PFSK-1 (cell line): Measurements from ENCODE around the gene HTR1B. TPM values are rescaled to one million over a fixed set of nuclear protein-coding genes. Genes with fewer than 3 reads are reported as not detected.

Source experiments
- FOXP2 ChIP-seq: optimal IDR thresholded peaks from 2 replicates; pipeline ENCODE3; 2011; ENCODE audit warnings: borderline replicate concordance, control low read depth, inconsistent platforms; ENCODE audit not compliant: insufficient read depth; ENCODE audit errors: extremely low read length, extremely low read depth
- POLR2AphosphoS5 ChIP-seq: IDR thresholded peaks from 2 replicates; pipeline ENCODE4 v1.6.1; 2012; ENCODE audit warnings: low read depth, mild to moderate bottlenecking, control low read depth, low read length, moderate library complexity
- SIN3A ChIP-seq: IDR thresholded peaks from 2 replicates; pipeline ENCODE4 v1.6.1; 2012; ENCODE audit warnings: mild to moderate bottlenecking, low read length, moderate library complexity, borderline replicate concordance; ENCODE audit not compliant: insufficient read depth
- TAF1 ChIP-seq: IDR thresholded peaks from 2 replicates; pipeline ENCODE4 v1.6.1; 2012; ENCODE audit warnings: low read length, control low read depth, borderline replicate concordance; ENCODE audit not compliant: insufficient read depth
- polyA plus RNA-seq: library from polyadenylated mRNA; unstranded; fragments of >200 nt; gene quantifications from one replicate; pipeline ENCODE4 v1.2.1, GENCODE V29; 2012; ENCODE audit warnings: low read depth, missing spikeins; ENCODE audit not compliant: insufficient read length
- TF ChIP-seq, protein P1 (sequence below), 2 experiments: IDR thresholded peaks; 2 replicates each; pipeline versions ENCODE4 v1.6.1 to v1.8.0; 2011 to 2012; ENCODE audit warnings: low read depth in 2 of 2, low read length in 2 of 2, control low read depth in 1 of 2, inconsistent platforms in 1 of 2, mild to moderate bottlenecking in 1 of 2, moderate library complexity in 1 of 2; ENCODE audit not compliant: insufficient read depth in 1 of 2

Gene HTR1B, protein sequence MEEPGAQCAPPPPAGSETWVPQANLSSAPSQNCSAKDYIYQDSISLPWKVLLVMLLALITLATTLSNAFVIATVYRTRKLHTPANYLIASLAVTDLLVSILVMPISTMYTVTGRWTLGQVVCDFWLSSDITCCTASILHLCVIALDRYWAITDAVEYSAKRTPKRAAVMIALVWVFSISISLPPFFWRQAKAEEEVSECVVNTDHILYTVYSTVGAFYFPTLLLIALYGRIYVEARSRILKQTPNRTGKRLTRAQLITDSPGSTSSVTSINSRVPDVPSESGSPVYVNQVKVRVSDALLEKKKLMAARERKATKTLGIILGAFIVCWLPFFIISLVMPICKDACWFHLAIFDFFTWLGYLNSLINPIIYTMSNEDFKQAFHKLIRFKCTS
- polyA plus RNA-seq: not detected

DNA sequence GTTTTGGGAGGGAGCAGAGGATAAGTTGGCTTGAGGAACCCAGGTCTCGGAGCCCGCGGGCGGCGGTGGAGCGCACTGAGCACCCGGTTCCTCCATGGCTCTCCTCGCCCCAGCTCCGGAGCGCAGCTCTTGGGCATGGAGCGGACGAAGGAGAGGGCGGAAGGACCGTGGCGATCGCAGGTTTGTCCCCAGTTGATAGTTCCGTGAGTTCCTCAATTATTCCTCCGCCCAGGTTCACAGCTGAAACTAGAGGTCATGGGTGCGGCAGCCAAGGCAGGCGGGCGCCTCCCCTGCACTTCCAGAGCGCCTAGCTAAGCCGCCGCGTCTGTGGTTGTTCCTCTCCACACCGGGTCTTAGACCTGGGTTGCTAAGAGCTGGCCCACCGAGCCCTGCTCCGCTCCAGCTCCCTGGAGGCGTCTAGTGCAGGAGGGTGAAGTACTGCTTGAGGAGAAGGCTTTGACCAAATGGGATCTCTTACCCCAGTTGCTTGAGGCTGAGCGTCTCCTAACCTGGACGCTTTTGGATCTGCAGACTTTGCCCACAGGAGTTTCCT, at the start of gene HTR1B:
TSS of gene HTR1B (minus strand) at position 184 of the 553 bp plus-strand sequence. CDS start at position 96, 88 bp downstream.
- no peak for TF ChIP-seq TAF1

DNA sequence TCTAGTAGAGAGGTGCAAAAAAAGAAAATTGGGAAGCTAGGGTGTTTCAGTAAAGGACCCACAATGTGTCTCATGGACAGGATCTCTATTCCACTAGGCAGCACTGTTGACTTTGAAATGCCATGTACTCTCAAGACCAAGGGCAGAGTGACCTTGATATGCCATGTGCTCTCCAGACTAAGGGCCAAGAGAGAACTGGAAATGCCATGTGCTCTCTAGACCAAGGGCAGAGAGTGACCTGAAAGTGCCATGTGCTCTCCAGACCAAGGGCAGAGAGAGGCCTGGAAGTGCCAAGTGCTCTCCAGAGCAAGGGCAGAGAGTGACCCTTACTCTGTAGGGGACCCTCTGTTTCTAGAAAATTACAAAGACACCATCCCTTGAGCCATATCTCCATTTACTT, 49.3 kb upstream of the HTR1B start:
- TF ChIP-seq TAF1 (no peak), SIN3A (no peak), FOXP2 (no peak), POLR2AphosphoS5 (no peak)
- TF ChIP-seq, protein P1, sequence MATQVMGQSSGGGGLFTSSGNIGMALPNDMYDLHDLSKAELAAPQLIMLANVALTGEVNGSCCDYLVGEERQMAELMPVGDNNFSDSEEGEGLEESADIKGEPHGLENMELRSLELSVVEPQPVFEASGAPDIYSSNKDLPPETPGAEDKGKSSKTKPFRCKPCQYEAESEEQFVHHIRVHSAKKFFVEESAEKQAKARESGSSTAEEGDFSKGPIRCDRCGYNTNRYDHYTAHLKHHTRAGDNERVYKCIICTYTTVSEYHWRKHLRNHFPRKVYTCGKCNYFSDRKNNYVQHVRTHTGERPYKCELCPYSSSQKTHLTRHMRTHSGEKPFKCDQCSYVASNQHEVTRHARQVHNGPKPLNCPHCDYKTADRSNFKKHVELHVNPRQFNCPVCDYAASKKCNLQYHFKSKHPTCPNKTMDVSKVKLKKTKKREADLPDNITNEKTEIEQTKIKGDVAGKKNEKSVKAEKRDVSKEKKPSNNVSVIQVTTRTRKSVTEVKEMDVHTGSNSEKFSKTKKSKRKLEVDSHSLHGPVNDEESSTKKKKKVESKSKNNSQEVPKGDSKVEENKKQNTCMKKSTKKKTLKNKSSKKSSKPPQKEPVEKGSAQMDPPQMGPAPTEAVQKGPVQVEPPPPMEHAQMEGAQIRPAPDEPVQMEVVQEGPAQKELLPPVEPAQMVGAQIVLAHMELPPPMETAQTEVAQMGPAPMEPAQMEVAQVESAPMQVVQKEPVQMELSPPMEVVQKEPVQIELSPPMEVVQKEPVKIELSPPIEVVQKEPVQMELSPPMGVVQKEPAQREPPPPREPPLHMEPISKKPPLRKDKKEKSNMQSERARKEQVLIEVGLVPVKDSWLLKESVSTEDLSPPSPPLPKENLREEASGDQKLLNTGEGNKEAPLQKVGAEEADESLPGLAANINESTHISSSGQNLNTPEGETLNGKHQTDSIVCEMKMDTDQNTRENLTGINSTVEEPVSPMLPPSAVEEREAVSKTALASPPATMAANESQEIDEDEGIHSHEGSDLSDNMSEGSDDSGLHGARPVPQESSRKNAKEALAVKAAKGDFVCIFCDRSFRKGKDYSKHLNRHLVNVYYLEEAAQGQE (IDR thresholded peaks at IDR 0.05; ENCODE audit: insufficient read depth in 1 of 2, low read depth in 2 of 2, low read length in 2 of 2): no peak

DNA sequence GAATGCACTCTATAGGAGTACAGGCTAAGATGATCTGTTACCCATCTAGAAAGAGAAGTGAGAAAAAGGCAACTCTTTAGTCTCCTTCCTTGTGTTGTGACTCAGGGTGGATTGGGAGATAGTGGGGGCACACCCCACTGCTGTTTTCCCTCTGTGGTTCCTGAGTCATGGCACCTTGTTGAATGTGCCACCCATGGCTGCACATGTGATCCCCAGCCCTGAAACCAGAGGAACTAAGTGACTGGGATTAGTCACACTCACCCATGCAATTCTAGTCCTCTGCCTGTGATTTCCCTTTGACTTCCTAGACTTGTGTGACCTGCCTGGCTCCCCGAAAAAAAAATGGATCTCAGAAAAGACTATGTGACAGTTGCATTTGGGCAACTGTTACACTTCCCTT, 48.6 kb upstream of the HTR1B start:
- TF ChIP-seq, protein P1 (IDR thresholded peaks at IDR 0.05; ENCODE audit: insufficient read depth in 1 of 2, low read depth in 2 of 2, low read length in 2 of 2): no peak
- no peak for TF ChIP-seq POLR2AphosphoS5
- no peak for TF ChIP-seq TAF1
- TF ChIP-seq FOXP2: no peak
- TF ChIP-seq SIN3A: no peak

DNA sequence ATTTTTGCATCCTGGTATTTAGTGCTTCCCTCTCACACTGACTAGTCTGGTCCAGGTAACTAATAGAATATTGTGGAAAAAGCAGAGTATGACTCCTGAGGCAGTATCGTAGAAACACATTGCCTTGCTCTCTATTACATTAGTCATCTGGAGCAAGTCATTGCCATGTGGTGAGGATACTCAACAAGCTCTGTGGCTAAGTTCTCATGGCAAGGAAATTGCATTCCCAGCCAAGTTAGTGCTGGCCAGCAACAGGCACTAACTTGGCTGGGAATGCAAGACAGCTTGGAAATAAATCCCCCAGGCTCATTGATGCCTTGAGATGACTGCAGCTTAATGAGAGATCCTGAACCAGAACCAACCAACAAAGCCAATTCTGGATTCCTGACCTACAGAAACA, 39.7 kb upstream of the HTR1B start:
- no peak for TF ChIP-seq FOXP2
- TF ChIP-seq, protein P1 (IDR thresholded peaks at IDR 0.05; ENCODE audit: insufficient read depth in 1 of 2, low read depth in 2 of 2, low read length in 2 of 2): no peak
- TF ChIP-seq POLR2AphosphoS5: no peak

DNA sequence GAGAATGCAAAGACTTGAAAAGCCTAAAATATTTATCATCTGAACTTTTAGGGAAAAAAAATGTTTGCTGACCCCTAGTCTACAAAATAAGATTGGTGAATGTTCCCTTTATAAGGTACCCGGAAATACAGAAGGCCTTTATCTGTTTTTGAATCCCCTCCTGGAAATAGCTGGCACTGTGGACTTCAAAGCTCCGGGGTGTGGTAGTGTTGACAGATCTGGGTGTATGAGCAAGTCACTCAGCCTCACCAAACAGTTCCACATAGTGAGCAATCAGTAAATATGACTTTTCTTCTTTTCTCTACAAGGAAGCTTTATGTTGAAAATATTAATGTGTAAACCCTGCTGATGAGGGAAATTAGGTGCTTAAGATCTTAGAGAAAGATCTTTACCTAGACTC, 29.2 kb upstream of the HTR1B start:
- TF ChIP-seq, protein P1 (IDR thresholded peaks at IDR 0.05; ENCODE audit: insufficient read depth in 1 of 2, low read depth in 2 of 2, low read length in 2 of 2): no peak
- TF ChIP-seq POLR2AphosphoS5 (no peak), FOXP2 (no peak), SIN3A (no peak), TAF1 (no peak)
